A673 (cell line): ENCODE results near the gene PCNX1. TPM values are rescaled to one million over a fixed set of nuclear protein-coding genes. Genes with fewer than 3 reads are reported as not detected.

Experiments
- BruUV-seq: library from RNA; stranded (reverse); fragments of 400-500 nt; replicated peaks from 2 replicates; lab custom pipeline; 2021; lab: Mats Ljungman, UMichigan
- CTCF ChIA-PET: fragments of 300-600 bp; sonication (Branson Sonifier 250); formaldehyde crosslinking; loops from one replicate; lab custom pipeline; 2022; ENCODE audit warnings: antibody characterized with exemption; lab: Charles Lee
- POLR2A ChIA-PET: fragments of 300-600 bp; sonication (Branson Sonifier 250); formaldehyde crosslinking; loops from one replicate; lab custom pipeline; 2022; ENCODE audit warnings: antibody characterized with exemption; ENCODE audit not compliant: low non-redundant PET; lab: Charles Lee
- DNase-seq: peaks from one replicate; pipeline ENCODE4 v3.0.0-alpha.2; 2015; ENCODE audit warnings: low spot score
- H3K27ac ChIP-seq: fragments of 200-600 bp; sonication (generic); 2 replicates; pipeline ENCODE4 v1.5.1; 2016; ENCODE audit warnings: mixed run types, low read depth, mild to moderate bottlenecking, mixed read lengths, antibody characterized with exemption, low read length; ENCODE audit not compliant: poor library complexity, severe bottlenecking
- H3K27me3 ChIP-seq: fragments of 200-600 bp; sonication (generic); replicated peaks from 2 replicates; pipeline ENCODE4 v1.6.1; 2017; ENCODE audit warnings: mixed run types, low read depth, mild to moderate bottlenecking, mixed read lengths, antibody characterized with exemption, low read length; ENCODE audit not compliant: insufficient read depth, poor library complexity
- H3K36me3 ChIP-seq: fragments of 200-600 bp; sonication (generic); 2 replicates; pipeline ENCODE4 v1.6.1; 2016; ENCODE audit warnings: mixed run types, mild to moderate bottlenecking, mixed read lengths, antibody characterized with exemption, low read length; ENCODE audit not compliant: insufficient read depth, poor library complexity, severe bottlenecking
- H3K4me1 ChIP-seq: fragments of 200-600 bp; sonication (generic); 2 replicates; pipeline ENCODE4 v1.6.1; 2017; ENCODE audit warnings: mixed run types, mild to moderate bottlenecking, mixed read lengths, antibody characterized with exemption, low read length; ENCODE audit not compliant: insufficient read depth, poor library complexity, severe bottlenecking
- H3K4me3 ChIP-seq: fragments of 200-600 bp; sonication (generic); 2 replicates; pipeline ENCODE4 v1.5.1; 2016; ENCODE audit warnings: low read depth, mixed run types, mild to moderate bottlenecking, mixed read lengths, low read length; ENCODE audit not compliant: poor library complexity, severe bottlenecking
- H3K9me3 ChIP-seq: fragments of 200-600 bp; sonication (generic); 2 replicates; pipeline ENCODE4 v1.6.1; 2016; ENCODE audit warnings: mixed run types, low read depth, mild to moderate bottlenecking, mixed read lengths, antibody characterized with exemption, low read length; ENCODE audit not compliant: poor library complexity, severe bottlenecking
- CTCF ChIP-seq: fragments of 300-800, 200-600 bp; sonication (generic); conservative IDR thresholded peaks from 2 replicates; pipeline ENCODE4 v1.5.1; 2017; ENCODE audit warnings: low read depth, mild to moderate bottlenecking, antibody characterized with exemption, low read length, moderate library complexity, mixed read lengths
- EZH2 ChIP-seq: fragments of 200-600 bp; sonication (generic); IDR thresholded peaks from 2 replicates; pipeline ENCODE4 v1.6.1; 2017; ENCODE audit warnings: borderline replicate concordance, low read depth, mild to moderate bottlenecking, mixed read lengths, antibody characterized with exemption, low read length; ENCODE audit not compliant: poor library complexity, severe bottlenecking
- intact Hi-C: fragments of 100-400 bp; cut with micrococcal nuclease; formaldehyde crosslinking; loops from one replicate; pipeline ENCODE4 v1.10.0; 2022; ENCODE audit not compliant: unreplicated experiment
- total RNA-seq: library from RNA; stranded (reverse); gene quantifications from 2 replicates; pipeline ENCODE4 v1.2.3, GENCODE V29; 2021

The PCNX1 gene
- total RNA-seq, 1 experiment from 2014 or later, result 60.7 TPM

DNA sequence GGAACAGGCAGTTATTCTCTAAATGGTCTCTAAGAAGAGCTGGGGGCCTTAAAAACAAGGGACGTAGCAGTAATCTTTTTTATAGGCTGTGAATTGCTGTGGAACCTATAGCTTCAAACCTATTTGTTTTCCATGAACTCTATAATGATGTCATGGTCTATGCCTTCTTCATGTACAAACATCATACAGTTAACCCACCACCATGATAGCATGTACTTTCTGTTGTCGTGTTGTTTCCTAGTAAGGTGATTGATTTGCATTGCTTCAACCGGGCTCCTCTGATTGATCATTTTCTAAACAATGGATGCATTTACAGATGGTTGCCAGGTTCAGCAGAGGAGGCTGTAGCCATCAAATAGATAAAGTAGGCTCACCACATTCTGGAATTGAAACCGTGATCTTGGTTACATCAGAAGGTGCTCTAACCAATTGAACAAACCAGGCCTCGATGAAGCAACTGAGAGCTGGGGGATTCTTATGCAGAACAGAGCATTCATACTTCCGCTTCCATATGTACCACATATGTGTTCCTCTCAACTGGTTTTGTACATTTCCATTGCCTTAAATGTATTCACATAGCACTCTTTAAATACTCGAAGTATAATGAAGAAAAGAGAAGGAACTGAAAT, 25.6 kb upstream of the PCNX1 start:
- intact Hi-C loops, result no loop called here
- Histone ChIP-seq H3K4me3 (no peak overlapping the region), H3K9me3 (no peaks in the 10 kb centered on the region), H3K27ac (peak overlapping the region; percentile 92), H3K4me1 (peaks cover 80% of the 10 kb centered on the region), H3K36me3 (no peaks in the 10 kb centered on the region), H3K27me3 (no peaks in the 10 kb centered on the region)
- CTCF ChIA-PET, result interaction anchor here (1.5 kb wide), 1 partner anchor 26 kb away, joined by 4 read pairs; the partner anchor contains the start of gene PCNX1
- no peak for TF ChIP-seq CTCF
- no peak for TF ChIP-seq EZH2
- POLR2A ChIA-PET, result no interaction called here
- no TSS peak for BruUV-seq
- DNase-seq, result no peak

- DNase-seq, result peak; percentile 98
- Histone ChIP-seq H3K36me3 (no peaks in the 10 kb centered on the region), H3K27ac (peak overlapping the region; percentile 92), H3K4me3 (no peak overlapping the region), H3K27me3 (no peaks in the 10 kb centered on the region), H3K4me1 (peaks cover 93% of the 10 kb centered on the region), H3K9me3 (no peaks in the 10 kb centered on the region)
- ChIA-PET POLR2A (no interaction called here), CTCF (interaction anchor here (1.5 kb wide), 2 partner anchors 24 kb away, joined by 4 read pairs; partner anchors contain the start of gene PCNX1)
- no TSS peak for BruUV-seq
- no peak for TF ChIP-seq EZH2
- TF ChIP-seq CTCF, result no peak
- intact Hi-C loops, result no loop called here
These were observed 24.3 kb upstream of the PCNX1 start for GRCh38 chr14:70882776-70883492.

- Histone ChIP-seq H3K36me3 (no peaks in the 10 kb centered on the region), H3K9me3 (no peaks in the 10 kb centered on the region), H3K27ac (peak overlapping the region; percentile 69), H3K4me1 (peaks cover 93% of the 10 kb centered on the region), H3K4me3 (no peak overlapping the region), H3K27me3 (no peaks in the 10 kb centered on the region)
- POLR2A ChIA-PET, result no interaction called here
- CTCF ChIA-PET, result no interaction called here
- DNase-seq, result no peak
- TF ChIP-seq EZH2 (no peak), CTCF (no peak)
- BruUV-seq, result no TSS peak
- intact Hi-C loops, result no loop called here
These were observed 22.5 kb upstream of the PCNX1 start for GRCh38 chr14:70884595-70885342.
